Stimulated activated CD4-positive, alpha-beta T cell treated with anti-CD3 and anti-CD28 coated beads, Interleukin-2, amount 100 ng/mL, for 4 hours (primary cell): Measurements from ENCODE around the gene LGALS9.
A peak's percentile ranks its signal among the peaks of the same experiment; 100 is the strongest.

Source experiments
- DNase-seq: peaks from one replicate; pipeline ENCODE4 v3.0.0-alpha.2; 2020; ENCODE audit warnings: low read depth

LGALS9 gene

DNA sequence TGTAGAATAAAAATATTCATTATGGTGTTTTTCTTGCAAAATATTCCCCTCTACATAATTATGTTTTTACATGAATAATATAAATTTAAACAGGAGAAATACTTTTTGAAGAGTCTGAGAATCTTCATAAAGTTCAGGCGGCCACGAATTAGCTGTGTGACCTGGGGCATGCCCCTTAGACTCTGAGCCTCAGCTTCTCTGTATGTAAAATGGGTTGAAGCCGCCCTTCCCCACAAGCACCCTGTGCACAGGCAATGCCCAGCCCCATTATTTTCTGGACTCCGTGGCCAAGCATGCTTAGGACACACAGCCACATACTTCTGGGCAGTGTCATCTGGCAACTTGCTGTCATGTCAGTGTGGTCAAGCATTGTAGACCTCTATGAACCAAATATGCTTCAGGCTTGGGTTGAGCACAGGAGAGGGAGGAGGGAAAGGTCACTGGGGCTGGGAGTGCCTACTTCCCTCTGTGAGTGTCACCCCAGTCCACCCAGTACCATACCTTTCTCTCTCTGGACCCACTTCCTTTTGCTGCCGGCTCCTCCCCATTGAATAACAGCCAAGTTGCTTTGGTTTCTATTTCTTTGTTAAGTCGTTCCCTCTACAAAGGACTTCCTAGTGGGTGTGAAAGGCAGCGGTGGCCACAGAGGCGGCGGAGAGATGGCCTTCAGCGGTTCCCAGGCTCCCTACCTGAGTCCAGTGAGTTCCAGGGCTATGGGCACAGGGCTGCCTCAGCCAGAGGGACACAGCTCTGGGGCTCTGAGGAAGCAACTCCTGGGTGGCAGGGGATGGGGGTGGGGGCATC, at the start of gene LGALS9:
Gene LGALS9, plus strand, starts transcription at position 582 of the 804 bp plus-strand sequence. Its CDS starts 78 bp downstream, at position 660.
- DNase-seq = no peak

DNA sequence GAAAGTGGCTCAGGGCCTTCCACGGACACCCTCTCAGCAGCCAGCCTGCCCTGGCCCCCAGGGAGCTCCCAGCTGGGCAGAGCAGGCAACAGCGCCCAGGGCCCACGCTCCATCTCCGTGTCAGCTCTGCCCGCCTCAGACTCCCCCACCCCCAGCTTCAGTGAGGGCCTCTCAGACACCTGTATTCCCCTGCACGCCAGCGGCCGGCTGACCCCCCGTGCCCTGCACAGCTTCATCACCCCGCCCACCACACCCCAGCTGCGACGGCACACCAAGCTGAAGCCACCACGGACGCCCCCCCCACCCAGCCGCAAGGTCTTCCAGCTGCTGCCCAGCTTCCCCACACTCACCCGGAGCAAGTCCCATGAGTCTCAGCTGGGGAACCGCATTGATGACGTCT, 48.3 kb upstream of the LGALS9 start:
- no peak for DNase-seq

DNA sequence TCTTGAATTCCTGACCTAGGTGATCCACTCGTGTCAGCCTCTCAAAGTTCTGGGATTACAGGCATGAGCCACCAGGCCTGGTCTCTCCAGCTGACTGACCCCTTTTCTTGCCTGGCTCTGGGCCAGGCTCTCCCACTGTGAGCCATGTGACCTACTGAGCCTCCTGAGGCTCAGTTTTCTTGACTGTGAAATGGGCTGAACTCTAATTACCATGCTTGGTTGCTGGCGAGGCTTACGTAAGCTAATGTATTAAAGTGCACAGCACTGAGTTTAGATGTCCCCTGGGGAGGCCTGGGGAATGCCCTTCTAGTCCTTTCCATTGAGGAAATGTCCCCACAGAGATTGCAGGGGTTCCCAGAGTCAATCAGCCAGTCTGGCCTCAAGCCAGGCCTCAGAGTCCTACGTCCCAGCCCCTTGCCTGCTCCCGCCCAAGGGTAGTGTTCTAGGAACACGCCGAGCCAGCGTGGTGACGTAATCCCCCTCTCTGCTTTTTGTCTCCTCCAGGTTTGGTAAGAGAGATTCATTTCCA, 45.8 kb upstream of the LGALS9 start:
- no peak for DNase-seq

DNA sequence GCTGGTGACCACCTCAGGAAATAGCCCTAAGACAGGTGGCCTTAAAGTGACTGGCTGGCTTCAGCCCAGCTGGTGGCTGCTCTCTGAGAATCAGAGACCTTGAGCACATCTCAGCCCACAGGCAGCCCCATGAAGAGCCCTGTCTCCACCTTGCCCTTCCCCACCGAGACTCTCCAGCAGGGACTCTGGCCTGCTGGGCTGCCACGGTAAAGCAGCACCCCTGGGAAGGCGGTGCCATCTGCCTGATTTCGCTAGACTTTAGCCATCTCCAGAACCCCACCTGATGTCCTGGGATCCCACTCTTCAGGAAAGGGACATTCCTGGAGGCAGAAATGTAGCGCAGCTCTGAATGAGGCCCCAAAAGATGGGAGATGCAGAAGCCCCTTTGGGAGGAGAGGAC, 45.2 kb upstream of the LGALS9 start:
- DNase-seq = no peak

DNA sequence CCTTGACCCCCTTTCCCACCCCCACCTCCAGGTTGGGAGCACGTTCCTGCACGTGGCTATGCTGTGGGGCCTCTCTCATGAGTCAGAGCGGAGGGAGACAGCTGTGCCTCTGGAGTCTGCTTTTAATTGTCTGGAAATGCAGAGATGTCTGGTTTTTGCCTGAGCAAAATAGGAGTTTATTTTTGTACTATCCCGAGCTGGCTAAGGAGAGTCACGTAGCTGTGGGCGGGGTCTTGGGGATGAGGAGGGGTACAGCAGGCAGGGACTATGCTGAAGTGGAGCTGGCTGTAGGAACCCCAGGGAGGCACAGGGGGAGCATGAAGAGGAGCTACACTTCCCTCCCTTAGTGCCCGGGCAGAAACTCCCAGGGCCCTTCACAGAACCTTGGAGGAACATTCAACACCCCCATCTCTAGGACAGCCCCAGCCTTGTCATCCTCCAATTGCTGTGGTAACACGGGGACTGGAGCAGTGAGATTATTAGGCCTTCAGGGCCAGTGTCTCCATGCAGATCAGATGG, 44.7 kb upstream of the LGALS9 start:
- no peak for DNase-seq

DNA sequence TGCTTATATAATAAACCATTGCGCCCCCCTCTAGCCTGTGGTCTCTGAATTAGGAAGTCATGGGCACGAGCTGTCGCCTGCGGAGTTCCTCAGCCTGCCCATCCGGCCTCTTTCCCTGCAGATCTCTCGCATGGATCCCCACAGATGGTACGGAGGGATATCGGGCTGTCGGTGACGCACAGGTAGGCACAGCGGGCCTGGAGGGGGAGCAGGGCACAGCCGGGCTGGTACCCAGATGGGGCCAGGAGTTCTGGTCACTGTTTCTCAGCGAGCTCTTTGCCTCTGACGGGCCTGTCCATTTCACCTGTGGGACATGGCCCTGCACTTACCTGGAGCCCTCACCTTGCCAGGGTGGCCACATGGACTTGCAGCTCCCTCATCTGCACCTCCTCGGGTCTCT, 42.6 kb upstream of the LGALS9 start:
- no peak for DNase-seq

DNA sequence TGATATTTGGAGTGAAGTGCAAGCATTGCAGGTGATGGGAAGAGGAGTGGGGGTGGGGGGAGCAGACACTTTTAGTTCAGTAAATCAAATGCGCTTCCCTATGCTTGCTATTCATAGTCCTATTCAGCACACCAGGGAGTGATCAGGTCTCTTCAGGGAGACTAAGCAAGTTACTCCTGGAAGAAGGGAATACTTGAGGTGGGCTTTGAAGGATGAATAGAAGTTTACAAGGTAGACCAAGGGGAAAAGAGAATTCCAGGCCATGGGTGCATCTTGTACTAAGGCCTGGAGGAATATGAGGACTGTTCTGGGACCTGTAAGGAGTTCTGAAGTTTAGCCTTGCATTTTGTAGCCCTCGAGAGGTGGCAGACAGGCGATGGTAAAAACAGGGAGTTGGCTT, 40.1 kb upstream of the LGALS9 start:
- DNase-seq = no peak

DNA sequence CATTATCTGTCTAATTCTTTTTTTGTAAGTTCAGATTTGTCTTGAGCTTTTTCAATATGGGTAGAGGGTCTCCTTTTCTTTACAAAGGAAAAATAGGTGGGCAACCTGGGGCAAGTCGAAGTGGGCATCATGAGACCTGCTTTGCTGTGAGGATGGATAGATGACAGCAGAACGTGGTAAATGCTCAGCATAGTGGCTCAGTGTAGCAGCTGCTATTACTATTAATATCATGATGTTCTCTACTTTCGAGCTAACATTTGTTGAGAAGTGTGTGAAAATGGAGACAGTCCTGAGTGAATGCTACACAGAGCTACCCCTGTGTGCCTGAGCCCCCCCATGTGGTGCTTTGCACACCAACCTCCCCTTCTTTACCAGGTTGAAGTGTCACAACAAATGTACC, 39.0 kb upstream of the LGALS9 start:
- no peak for DNase-seq

DNA sequence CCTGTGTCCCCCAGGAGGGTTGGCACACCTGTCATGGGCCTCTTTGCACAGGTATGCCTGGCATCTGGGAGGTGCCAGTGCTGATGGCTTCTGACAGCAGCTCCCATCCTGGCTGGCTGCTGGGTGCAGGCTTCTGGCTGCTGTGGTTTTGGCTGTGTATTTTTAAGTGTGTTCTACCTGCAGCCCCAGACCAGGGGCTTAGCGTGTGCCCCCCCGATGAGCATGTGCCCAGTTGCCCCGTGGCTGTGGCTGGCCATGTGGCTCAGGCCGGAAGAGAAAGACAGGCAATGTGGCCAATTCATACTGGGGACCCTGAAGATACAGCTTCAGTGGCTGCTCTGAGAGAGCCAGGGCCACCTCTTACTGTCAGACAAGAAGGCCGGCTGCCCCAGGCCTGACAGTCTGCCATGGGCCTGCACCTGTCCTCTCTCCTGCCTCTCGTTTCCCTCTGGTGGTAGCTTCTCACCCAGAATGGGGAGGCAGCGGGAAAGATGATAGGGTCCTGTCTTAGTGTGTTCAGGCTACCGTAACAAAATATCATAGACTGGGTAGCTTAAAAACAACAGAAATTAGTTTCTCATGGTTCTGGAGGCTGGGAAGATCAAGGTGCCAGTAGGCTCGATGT, 37.6 kb upstream of the LGALS9 start:
- DNase-seq = no peak

DNA sequence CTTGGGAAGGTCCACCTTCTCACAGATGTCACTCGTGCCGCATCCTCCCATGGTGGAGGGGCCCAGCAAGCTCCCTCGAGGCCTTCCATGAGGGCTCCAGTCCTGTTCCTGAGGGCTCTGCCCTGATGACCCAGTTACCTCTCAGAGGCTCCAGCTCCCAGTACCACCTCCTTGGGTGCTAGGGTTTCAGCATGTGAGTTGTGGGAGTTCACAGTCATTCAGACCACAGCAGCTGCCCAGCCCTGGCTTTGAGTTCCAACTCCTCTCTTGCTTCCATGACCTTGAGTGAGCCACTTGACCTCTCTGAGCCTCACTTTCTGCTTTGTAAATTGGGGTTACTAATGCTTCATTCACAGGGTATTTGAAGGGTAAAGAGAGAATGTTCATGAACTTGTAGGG, 37.1 kb upstream of the LGALS9 start:
- no peak for DNase-seq

DNA sequence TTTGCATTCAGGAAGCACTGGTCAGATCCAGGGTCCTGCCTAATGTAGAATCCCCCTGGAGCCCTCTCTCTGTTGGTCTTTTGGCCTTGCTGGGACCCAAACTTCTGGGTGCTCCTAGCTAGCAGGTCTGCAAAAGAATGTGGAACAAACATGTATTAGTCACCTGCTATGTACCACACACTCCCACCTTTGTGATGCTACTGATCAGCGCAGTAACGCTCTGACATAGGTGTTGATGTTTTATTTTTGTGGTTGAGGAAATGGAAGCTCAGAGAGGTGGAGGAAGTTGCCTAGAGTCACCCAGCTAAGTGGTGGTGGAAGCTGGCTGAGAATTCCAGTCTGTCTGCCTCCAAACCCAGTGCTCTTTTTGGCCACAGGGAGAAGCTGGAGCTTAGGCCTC, 35.8 kb upstream of the LGALS9 start:
- DNase-seq = no peak

DNA sequence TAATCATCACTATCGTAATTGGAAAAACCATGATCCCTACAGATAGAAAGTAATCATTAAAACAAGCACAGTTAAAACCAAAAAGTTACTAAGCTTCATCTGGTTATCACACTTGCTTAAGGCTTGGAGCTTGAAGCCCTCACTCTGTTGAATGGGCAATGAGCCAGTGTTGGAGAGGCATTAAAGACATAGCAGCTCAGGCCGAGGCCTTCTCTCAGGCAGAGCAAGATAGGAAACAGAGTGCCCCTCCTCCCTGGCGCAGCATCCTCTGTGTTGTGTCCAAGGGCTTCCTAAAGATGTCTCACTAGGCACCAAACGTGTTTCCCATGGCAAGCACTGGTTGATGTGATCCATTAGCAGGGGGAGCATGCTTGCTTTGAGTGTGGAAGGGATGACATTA, 34.9 kb upstream of the LGALS9 start:
- no peak for DNase-seq

DNA sequence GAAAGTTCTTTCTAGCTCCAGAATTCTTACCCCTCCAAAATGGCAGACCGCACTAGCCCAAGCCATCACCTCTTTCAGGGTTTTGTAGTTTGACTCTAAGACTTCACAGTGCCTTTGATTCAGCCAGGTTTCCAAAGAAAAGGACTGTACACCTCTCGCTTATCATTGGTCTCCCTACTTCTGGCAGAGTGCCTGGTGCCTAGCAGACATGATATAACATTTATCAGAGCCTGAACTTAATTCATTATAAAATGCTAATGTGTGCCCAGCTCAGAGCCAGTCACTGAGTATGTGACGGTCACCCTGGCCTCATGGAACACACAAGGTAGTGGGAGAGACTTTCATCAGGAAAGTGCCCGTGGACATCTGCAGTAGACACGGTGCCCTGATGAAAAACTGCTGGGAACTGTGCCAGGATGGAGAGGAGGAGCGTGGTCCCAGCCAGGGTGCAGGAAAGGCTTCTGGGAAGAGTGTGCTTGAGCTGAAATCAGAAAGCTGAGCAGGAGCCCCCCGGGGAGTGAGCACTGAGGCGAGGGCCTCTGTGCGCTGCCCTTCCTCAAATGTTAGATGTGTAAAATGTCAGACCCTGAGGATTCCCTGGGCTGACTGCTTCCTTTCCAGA, 34.3 kb upstream of the LGALS9 start:
- no peak for DNase-seq

DNA sequence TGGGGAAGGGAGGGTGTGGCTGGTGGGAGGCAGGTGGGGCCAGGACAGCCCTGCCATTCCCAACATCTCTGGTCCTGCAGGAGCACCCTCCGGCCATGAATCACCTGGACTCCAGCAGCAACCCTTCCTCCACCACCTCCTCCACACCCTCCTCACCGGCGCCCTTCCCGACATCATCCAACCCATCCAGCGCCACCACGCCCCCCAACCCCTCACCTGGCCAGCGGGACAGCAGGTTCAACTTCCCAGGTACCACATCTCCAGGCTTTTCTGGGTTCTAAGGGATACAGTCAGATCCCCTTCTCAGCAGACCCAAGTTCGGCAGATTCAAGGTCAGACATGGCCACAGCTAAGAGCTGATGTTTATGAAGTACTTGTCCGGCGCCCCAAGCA, 33.8 kb upstream of the LGALS9 start:
- DNase-seq = no peak

DNA sequence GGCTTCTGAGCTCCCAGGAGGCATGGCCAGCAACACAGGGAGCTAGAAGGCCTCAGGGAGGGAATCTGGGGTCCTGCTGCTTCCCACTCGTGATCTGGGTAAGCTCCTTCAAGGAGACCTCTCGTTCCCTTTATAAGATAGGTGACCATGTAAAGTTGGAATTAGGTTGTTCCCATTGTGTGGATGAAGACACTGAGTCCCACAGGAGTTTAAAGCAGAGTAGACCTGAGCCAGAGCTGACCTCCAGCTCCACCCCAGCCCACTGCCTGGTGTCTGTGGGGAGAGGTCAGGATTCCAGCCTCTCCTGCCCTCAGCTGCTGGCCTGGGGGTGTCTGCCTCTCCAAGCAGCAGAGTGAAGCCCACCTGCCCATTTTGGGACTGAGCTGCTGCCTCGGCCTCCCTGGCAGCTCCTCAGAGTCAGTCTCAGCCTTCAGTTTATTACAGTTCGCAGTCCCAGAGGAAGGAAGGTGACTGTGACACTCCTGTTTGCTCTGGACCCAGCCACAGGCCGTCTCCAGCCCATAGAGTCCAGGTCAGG, 33.1 kb upstream of the LGALS9 start:
- DNase-seq = no peak

DNA sequence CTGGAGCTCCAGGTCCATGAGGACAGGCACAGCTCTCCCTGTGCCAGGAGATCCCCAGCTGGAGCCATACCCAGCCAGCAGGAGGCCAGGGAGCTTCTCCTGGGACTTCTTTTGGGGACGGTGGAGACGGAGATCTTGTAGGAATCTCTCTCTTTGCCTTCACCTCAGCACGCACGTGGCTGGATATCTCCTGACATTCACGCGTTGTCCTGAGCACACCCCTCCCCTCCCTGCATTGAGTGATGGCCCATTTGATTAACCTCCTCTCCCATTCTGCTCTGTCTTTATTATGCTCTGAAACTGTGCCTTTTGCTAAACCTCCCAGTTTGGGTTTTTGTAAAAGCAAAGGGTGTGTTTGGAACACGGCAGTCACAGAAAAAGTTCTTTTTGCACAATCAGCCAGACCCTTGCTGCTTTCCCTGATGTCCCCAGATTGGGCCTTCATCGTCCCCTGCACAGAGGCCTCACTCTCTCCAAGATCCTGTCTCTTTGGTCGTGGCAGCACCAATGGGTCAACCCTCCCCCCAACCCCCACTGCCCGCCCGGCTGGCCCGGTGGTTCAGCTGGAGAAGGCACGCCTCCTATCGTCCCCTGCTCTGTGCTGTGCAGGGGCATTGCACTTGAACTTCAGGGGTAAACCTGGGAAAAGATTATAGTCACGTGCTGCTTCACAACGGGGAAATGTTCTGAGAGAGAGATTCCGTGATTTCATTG, 32.5 kb upstream of the LGALS9 start:
- DNase-seq = no peak

DNA sequence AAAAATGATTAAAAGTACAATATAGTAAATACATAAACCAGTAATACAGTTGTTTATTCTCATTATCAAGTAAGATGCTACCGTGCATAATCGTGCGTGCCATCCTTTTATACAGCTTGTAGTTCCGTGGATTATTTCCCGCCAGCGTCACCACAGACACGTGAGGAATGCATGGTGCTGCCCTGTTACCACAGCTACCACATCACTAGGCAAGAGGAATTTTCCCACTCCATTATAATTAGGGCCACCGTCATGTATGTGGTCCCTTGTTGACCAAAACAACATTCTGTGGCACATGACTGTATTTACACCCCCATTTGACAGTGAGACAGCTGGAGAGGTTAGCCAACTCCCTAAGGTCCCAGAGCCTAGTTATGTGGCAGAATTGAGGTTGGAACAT, 30.5 kb upstream of the LGALS9 start:
- DNase-seq = no peak

DNA sequence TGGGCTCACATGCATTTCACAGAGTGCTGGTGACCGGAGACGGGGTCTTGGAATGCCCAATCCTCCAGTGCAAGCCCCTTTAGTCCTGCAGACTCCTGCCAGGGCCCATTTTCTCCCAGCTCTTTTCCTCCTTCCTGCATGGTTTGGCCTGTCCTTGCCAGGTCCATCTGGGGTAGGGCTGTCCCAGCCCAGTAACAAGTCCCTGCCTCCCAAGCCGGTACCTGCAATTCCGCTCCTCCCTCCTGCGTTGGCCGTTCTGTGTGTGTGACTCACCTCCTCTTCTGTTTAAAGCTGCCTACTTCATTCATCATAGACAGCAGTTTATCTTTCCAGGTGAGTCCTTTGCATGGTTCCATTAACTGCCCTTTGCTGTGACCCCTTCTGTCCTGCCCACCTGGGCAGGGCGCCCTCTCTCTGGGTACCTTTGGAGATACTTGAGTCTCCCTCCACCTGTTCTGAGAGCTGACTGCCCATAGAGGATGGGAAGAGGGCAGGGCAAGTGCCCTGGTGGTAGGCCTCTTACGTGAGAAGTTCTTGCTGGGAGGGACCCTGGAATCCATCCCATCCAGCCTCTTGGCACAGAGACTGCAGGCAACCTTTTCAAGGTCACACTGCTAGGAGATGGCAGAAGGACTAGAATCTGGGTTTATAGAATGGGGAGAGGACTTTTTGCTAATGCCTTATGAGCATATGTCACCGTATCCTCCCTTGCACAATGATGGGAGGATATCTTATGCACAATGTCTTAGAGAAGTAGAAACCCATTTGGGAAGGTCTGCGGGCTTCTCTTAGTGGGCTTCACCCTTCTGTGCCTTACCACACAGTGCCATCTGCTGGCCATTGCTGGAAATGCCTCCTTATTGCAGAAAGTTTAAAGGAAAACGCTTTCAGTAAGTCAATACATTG, 29.7 kb upstream of the LGALS9 start:
- DNase-seq = peak; percentile 70

DNA sequence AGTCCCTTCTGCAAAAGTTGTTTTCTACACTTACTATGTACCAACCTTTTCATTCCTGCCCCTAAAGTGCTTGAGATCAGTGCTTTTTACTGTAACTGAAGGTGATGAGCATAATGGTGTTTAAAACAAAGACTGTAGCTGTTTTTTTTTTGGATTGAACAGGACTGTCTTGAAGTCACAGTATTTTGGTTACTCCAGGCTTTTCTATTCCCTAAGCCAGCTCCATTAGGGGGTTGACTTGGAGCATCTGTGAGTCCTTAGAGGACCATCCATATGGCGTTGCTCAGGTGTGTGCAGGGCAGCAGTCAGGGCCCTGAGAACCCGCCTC, 29.0 kb upstream of the LGALS9 start:
- no peak for DNase-seq

DNA sequence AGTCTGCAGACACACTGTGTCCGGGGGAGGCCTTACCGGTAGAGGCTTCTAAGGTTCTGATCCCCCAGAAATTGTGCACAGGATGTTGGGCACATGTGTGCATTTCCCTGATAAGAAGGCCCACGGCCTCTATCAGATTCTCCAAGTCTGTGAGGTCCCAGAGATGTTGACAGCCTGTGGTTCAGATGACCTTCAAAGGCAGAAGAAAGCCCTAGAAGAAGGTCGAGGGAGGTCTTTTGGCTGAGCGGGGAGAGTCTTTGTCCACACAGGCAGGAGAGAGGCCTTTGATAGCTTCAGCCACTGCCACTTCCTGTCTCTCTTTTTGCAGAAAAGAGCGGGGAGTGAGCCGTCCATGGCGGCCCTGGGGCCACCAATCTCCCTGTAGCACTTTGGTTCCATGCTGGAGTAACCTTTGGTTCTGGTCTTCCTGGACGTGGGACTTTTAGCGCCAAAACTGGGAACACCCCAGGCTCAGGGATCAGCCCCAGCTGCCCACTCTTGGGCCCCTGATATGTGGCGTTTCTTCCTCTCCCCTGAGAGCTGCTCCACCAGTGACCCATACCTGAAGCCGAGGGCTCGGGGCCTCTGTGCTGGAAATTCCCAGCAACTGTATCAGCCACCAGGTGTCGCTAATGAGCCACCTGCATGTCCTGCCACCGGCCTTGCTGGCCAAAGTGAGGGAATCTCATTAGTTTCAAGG, 28.1 kb upstream of the LGALS9 start:
- peak; percentile 63 for DNase-seq

DNA sequence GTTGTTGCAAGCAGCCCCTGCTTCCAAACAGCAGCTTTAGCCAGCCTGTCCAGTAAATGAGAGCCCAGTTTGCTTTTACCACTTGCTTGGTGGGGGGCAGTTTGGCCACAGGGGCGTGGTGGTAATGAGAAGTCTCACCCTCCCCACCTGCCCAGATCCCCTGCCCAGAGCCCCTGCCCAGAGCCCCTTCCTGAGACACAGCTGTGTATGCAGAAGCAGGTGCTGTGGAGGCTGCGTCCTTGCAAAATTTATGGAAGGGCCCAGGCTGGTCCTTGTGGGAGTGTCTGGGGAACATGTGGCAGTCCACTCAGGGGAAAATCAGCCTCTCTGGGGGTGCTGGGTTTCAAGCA, 27.6 kb upstream of the LGALS9 start:
- DNase-seq = no peak
